ENCODE data around the gene NDRG4.

The NDRG4 gene

DNA sequence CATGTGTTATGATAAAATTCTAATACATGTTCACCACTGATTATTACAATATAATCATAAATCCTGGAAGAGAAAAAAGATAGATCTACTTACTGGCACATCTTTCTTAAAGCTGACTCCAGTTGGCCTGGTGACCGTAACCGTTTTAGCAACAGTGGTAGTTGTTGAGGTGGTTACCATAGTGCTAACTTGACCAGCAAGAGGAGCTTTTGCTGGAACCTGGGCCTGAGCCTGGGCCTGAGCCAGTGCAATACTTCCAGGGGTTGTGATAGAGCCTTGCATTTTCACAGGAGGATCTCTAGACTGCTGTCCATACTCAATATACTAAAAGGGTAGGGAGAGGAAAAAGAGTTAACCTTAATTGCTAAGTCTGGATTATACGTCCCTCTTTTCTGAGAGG is 51.6 kb downstream of the NDRG4 start:
- DNase-seq = no peak

DNA sequence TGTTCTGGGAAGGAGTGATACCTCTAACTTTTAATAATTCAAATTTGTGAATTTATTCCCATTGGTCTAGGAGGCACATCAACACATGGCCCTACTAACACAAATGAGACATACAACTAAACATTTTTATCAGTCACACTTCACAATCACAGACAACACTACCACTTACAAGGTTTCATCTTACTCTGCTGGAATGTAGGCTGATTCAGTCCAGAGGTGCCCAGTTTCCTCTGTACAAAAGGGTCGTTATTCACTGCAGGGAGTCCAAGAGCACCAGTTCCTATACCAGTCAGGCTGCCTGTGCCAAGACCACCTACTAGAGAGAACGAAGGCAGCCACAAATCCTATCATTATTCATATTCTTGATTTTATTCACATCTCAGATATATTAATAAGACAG is 56.7 kb downstream of the NDRG4 start:
- DNase-seq = no peak
